ENCODE data around the gene ITGAV.

The ITGAV gene

DNA sequence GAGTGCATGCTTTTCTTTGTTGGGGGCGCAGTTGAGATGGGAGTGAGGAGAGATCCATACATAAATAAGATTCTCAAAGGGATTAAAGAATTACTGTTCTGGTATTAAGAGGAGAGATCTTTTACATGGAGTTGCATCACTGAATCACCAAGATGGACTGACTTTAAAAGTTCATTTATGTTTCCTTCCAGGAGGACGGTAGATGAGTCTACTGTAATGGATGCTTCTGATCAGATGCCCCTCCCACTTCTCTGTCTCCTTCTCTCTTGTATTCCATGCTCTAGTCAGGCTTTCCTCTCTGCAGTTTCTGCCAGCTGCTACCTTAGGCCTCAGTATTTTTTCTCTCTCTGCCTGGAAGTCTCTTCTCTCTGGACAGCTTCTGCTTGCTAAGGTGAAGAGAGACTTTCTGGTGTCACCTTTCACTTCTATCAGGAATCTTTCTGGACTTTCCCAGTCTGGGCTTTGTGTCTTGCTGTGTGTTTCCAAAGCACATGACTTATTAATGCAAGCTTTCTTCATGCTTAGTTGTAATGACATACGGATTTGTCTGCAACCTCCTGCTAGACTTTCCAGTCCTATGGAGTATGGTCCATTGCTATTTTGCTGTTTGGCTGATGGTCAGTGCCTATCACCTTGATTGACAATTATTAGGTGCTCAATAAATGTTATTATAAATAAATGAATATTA lies 127.6 kb downstream of the ITGAV start:
- DNase-seq (ENCODE audit: low read depth in 2 of 2) = no peak

GRCh38 chr2:186718122-186718521 lies 128.3 kb downstream of the ITGAV start:
- no peak for DNase-seq (ENCODE audit: low read depth in 2 of 2)

GRCh38 chr2:186718903-186719302 lies 129.0 kb downstream of the ITGAV start:
- DNase-seq (ENCODE audit: low read depth in 2 of 2) = no peak

- DNase-seq (ENCODE audit: low read depth in 2 of 2) = no peak
Measured at GRCh38 chr2:186721956-186722355, 132.1 kb downstream of the ITGAV start.

DNA sequence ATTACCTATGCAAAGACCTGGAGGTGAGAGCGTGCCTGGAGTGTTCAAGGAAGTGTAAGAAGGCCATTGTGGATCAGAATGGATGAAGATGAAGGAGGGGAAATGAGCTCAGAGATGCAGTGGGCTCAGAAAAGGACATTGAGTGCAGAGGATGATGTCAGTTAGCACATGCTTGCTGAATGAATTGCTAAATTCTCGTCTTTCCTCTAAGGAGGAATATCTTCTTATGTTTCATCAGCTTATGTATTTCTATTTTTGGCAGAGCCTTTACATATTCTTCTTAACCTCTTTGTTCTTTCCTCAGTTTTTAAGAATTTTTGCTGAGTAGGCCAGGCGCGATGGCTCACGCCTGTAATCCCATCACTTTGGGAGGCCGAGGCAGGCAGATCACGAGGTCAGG lies 134.9 kb downstream of the ITGAV start:
- DNase-seq (ENCODE audit: low read depth in 2 of 2) = peak; percentile 5 to 7

GRCh38 chr2:186725783-186726182 lies 135.9 kb downstream of the ITGAV start:
- DNase-seq (ENCODE audit: low read depth in 2 of 2) = no peak

DNA sequence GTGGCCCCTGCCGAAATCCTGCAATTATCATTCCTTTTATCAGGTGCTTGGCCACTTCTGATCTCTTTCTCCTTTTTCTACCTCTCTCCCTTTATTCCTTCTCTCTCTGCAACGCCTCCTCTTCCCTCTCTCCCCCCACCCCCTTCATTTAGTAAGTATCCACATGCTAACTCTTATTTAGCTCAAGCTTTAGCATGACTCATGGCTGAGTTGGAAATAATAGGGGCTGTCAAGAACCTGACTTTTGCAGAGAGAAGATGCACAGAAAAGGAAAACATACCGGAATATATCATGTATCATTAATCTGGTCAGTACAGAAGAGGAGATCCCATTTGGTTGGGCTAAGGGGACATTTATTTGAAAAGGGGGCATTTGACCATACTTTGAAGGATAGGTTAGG lies 137.1 kb downstream of the ITGAV start:
- peak in 1 of 2 experiments; percentile 13 for DNase-seq (ENCODE audit: low read depth in 2 of 2)

DNA sequence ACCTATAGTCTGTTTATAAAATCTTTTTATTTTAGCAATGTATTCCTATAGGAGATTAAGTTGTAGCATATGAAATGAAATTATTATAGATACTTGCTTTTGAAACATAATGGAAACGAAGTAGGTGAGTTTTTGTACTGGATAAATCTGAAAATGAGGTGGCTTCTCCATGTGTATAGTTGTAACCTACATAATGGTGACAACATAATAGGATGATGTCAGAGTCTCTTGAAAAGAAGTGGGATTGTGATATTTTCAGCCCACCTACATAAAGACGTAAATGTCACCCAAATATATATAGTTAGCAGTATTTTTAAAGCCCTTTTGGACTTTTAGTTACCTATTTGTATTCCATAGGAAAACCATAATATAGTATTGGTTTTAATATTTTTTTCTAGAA lies 138.8 kb downstream of the ITGAV start:
- DNase-seq (ENCODE audit: low read depth in 2 of 2) = no peak
